HepG2 (cell line): ENCODE measurements around the gene CEBPA. TPM values are rescaled to one million over a fixed set of nuclear protein-coding genes. Genes with fewer than 3 reads are reported as not detected.

ENCODE experiments used
- ATM ChIP-seq: fragments of 450-650 bp; IDR thresholded peaks from 2 replicates; pipeline ENCODE4 v1.7.1; 2017; ENCODE audit warnings: mild to moderate bottlenecking, borderline replicate concordance
- FOXA3 ChIP-seq: IDR thresholded peaks from 2 replicates; pipeline ENCODE4 v1.6.1; 2016; ENCODE audit warnings: missing genetic modification reagents, missing compliant biosample characterization
- JDP2 ChIP-seq: sonication (generic); formaldehyde crosslinking; IDR thresholded peaks from 2 replicates; pipeline ENCODE4 v1.8.1; 2022; ENCODE audit warnings: missing genetic modification reagents, borderline replicate concordance
- MATR3 ChIP-seq: sonication (generic); formaldehyde crosslinking; IDR thresholded peaks from 2 replicates; pipeline ENCODE4 v1.4.0; 2020; ENCODE audit warnings: missing genetic modification reagents
- PPARG ChIP-seq: conservative IDR thresholded peaks from 2 replicates; pipeline ENCODE4 v1.6.1; 2016; ENCODE audit warnings: missing biosample characterization, missing genetic modification reagents
- PTBP1 ChIP-seq: fragments of 200-400 bp; formaldehyde crosslinking; IDR thresholded peaks from 2 replicates; pipeline ENCODE4 v1.6.1; 2018; ENCODE audit warnings: low read length, low read depth; ENCODE audit not compliant: poor library complexity, severe bottlenecking
- SOX13 ChIP-seq, 3 experiments: fragments of 450-650 bp in 1 of 3; sonication (generic) in 1 of 3; formaldehyde crosslinking in 1 of 3; IDR thresholded peaks in 2 of 3; conservative IDR thresholded peaks in 1 of 3; 2 replicates each; pipeline versions ENCODE4 v1.5.0 to v1.6.1; 2016 to 2020; ENCODE audit warnings: antibody characterized with exemption in 1 of 3, mild to moderate bottlenecking in 1 of 3, missing compliant biosample characterization in 1 of 3, missing genetic modification reagents in 1 of 3, moderate library complexity in 1 of 3
- THAP11 ChIP-seq: IDR thresholded peaks from 2 replicates; pipeline ENCODE4 v1.6.1; 2016; ENCODE audit warnings: missing biosample characterization, missing genetic modification reagents
- ZNF441 ChIP-seq: sonication (generic); formaldehyde crosslinking; IDR thresholded peaks from 2 replicates; pipeline ENCODE4 v1.7.0; 2021; ENCODE audit warnings: missing genetic modification reagents, borderline replicate concordance
- ZNF564 ChIP-seq: sonication (generic); formaldehyde crosslinking; IDR thresholded peaks from 2 replicates; pipeline ENCODE4 v1.8.1; 2023; ENCODE audit warnings: mild to moderate bottlenecking, missing genetic modification reagents
- polyA plus RNA-seq, 8 experiments: library from polyadenylated mRNA; depleted of rRNA in 3 of 8; stranded (reverse) in 7 of 8; unstranded in 1 of 8; fragments of >200 nt; fragmentation: Illumina TruSeq in 4 of 8; extraction: Trizol in 4 of 8; gene quantifications; 2 replicates each; pipeline versions ENCODE4 v1.2.1 to v1.2.3, GENCODE V29; 2011 to 2016; ENCODE audit warnings: low read depth in 4 of 8, missing spikeins in 1 of 8, mixed read lengths in 1 of 8; ENCODE audit not compliant: insufficient read depth in 1 of 8
- total RNA-seq, 5 experiments: library from RNA; depleted of rRNA; stranded (reverse); fragments of >200 nt; fragmentation: Illumina TruSeq; extraction: Trizol; gene quantifications; 2 replicates each; pipeline ENCODE4 v1.2.3, GENCODE V29; 2016; ENCODE audit warnings: low read depth in 1 of 5
- TF ChIP-seq, protein P1 (sequence below): sonication (generic); formaldehyde crosslinking; IDR thresholded peaks from 2 replicates; pipeline ENCODE4 v1.4.0; 2020; ENCODE audit warnings: missing genetic modification reagents, borderline replicate concordance
- TF ChIP-seq, protein P2 (sequence below): sonication (generic); formaldehyde crosslinking; IDR thresholded peaks from 2 replicates; pipeline ENCODE4 v1.4.0; 2020; ENCODE audit warnings: missing genetic modification reagents
- TF ChIP-seq, protein P3 (sequence below): sonication (generic); formaldehyde crosslinking; IDR thresholded peaks from 2 replicates; pipeline ENCODE4 v1.4.0; 2020; ENCODE audit warnings: missing genetic modification reagents
- TF ChIP-seq, protein P4 (sequence below): sonication (generic); formaldehyde crosslinking; IDR thresholded peaks from 2 replicates; pipeline ENCODE4 v1.4.0; 2020; ENCODE audit warnings: mild to moderate bottlenecking, low read depth, missing genetic modification reagents

The CEBPA gene
- total and polyA plus RNA-seq, 2 of the 13 experiments (the other 11 are each of a cell fraction or from before 2014, with no cell fraction given) = 24.8 to 103 TPM

DNA sequence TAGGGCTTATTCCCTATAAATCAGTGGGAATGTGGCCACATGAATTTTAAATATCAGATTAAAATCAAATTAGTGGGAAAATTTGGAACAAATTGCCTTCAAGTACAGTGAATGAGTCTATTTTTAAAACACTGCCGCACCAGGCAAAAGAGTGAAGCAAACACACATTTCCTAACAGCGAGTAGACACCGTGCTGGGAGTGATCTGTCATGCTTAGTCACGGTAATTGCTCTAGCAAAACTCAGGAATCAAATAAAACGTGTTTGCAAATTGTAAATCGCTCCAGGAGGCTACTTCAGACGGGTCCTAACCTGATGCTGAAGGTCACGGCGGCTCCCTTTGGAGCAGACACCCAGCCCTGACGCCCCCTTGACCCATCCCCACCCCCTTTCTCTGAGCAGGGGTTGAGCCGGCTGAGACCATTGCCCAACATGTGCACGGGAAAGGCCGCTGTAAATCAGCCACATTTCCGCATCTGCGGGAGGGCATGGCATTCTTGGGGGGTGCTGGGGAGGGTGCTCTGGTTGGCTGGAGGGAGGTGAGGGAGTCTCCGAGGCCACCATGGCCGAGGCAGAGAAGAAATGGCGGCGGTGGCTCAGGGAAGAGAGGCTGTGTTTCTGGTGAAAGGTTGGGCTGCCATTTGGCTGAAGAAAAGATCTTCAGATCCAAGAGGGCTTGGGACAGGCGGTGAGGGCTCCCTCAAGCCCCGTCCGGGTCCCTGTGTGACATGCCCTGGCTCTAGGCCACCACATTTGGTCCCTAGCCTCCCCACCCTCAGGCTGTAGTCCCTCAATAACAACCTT, 8.9 kb downstream of the CEBPA start (continued):
- TF ChIP-seq, protein P1, sequence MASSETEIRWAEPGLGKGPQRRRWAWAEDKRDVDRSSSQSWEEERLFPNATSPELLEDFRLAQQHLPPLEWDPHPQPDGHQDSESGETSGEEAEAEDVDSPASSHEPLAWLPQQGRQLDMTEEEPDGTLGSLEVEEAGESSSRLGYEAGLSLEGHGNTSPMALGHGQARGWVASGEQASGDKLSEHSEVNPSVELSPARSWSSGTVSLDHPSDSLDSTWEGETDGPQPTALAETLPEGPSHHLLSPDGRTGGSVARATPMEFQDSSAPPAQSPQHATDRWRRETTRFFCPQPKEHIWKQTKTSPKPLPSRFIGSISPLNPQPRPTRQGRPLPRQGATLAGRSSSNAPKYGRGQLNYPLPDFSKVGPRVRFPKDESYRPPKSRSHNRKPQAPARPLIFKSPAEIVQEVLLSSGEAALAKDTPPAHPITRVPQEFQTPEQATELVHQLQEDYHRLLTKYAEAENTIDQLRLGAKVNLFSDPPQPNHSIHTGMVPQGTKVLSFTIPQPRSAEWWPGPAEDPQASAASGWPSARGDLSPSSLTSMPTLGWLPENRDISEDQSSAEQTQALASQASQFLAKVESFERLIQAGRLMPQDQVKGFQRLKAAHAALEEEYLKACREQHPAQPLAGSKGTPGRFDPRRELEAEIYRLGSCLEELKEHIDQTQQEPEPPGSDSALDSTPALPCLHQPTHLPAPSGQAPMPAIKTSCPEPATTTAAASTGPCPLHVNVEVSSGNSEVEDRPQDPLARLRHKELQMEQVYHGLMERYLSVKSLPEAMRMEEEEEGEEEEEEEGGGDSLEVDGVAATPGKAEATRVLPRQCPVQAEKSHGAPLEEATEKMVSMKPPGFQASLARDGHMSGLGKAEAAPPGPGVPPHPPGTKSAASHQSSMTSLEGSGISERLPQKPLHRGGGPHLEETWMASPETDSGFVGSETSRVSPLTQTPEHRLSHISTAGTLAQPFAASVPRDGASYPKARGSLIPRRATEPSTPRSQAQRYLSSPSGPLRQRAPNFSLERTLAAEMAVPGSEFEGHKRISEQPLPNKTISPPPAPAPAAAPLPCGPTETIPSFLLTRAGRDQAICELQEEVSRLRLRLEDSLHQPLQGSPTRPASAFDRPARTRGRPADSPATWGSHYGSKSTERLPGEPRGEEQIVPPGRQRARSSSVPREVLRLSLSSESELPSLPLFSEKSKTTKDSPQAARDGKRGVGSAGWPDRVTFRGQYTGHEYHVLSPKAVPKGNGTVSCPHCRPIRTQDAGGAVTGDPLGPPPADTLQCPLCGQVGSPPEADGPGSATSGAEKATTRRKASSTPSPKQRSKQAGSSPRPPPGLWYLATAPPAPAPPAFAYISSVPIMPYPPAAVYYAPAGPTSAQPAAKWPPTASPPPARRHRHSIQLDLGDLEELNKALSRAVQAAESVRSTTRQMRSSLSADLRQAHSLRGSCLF (CRISPR knock-in tag) = no peak
- TF ChIP-seq, protein P2, sequence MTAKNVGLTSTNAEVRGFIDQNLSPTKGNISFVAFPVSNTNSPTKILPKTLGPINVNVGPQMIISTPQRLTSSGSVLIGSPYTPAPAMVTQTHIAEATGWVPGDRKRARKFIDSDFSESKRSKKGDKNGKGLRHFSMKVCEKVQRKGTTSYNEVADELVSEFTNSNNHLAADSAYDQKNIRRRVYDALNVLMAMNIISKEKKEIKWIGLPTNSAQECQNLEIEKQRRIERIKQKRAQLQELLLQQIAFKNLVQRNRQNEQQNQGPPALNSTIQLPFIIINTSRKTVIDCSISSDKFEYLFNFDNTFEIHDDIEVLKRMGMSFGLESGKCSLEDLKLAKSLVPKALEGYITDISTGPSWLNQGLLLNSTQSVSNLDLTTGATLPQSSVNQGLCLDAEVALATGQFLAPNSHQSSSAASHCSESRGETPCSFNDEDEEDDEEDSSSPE (CRISPR knock-in tag) = peak; percentile 39; the same call in 1 of the 2 replicates
- TF ChIP-seq THAP11 (peak; percentile 57), JDP2 (CRISPR knock-in tag) (no peak), ZNF564 (no peak), MATR3 (CRISPR knock-in tag) (no peak), FOXA3 (CRISPR knock-in tag) (no peak; the same call in none of the 2 replicates), ZNF441 (CRISPR knock-in tag) (no peak), SOX13 (IDR thresholded peaks at IDR 0.05) (peak; percentile 30; the same call in 1 of the 2 replicates), SOX13 (CRISPR knock-in tag; conservative IDR thresholded peaks at IDR 0.05 in 1 of 2, IDR thresholded peaks at IDR 0.05 in 1 of 2) (peak in 1 of 2 experiments; percentile 42; a peak in 1 of 4 replicates), PPARG (0 out of 2 replicates have a peak, but pooled peaks have one; percentile 29), PTBP1 (no peak), ATM (no peak)
- TF ChIP-seq, protein P3, sequence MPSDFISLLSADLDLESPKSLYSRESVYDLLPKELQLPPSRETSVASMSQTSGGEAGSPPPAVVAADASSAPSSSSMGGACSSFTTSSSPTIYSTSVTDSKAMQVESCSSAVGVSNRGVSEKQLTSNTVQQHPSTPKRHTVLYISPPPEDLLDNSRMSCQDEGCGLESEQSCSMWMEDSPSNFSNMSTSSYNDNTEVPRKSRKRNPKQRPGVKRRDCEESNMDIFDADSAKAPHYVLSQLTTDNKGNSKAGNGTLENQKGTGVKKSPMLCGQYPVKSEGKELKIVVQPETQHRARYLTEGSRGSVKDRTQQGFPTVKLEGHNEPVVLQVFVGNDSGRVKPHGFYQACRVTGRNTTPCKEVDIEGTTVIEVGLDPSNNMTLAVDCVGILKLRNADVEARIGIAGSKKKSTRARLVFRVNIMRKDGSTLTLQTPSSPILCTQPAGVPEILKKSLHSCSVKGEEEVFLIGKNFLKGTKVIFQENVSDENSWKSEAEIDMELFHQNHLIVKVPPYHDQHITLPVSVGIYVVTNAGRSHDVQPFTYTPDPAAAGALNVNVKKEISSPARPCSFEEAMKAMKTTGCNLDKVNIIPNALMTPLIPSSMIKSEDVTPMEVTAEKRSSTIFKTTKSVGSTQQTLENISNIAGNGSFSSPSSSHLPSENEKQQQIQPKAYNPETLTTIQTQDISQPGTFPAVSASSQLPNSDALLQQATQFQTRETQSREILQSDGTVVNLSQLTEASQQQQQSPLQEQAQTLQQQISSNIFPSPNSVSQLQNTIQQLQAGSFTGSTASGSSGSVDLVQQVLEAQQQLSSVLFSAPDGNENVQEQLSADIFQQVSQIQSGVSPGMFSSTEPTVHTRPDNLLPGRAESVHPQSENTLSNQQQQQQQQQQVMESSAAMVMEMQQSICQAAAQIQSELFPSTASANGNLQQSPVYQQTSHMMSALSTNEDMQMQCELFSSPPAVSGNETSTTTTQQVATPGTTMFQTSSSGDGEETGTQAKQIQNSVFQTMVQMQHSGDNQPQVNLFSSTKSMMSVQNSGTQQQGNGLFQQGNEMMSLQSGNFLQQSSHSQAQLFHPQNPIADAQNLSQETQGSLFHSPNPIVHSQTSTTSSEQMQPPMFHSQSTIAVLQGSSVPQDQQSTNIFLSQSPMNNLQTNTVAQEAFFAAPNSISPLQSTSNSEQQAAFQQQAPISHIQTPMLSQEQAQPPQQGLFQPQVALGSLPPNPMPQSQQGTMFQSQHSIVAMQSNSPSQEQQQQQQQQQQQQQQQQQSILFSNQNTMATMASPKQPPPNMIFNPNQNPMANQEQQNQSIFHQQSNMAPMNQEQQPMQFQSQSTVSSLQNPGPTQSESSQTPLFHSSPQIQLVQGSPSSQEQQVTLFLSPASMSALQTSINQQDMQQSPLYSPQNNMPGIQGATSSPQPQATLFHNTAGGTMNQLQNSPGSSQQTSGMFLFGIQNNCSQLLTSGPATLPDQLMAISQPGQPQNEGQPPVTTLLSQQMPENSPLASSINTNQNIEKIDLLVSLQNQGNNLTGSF (CRISPR knock-in tag) = no peak
- TF ChIP-seq, protein P4, sequence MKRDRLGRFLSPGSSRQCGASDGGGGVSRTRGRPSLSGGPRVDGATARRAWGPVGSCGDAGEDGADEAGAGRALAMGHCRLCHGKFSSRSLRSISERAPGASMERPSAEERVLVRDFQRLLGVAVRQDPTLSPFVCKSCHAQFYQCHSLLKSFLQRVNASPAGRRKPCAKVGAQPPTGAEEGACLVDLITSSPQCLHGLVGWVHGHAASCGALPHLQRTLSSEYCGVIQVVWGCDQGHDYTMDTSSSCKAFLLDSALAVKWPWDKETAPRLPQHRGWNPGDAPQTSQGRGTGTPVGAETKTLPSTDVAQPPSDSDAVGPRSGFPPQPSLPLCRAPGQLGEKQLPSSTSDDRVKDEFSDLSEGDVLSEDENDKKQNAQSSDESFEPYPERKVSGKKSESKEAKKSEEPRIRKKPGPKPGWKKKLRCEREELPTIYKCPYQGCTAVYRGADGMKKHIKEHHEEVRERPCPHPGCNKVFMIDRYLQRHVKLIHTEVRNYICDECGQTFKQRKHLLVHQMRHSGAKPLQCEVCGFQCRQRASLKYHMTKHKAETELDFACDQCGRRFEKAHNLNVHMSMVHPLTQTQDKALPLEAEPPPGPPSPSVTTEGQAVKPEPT (CRISPR knock-in tag) = no peak
